HG03103 (cell line): Measurements from ENCODE around the gene FILIP1.
"Not testable (repeated sequence)": the region's sequence is repeated elsewhere in the genome, so short reads cannot be mapped to it uniquely, and the experiment has no call there.

Experiments used
- ATAC-seq: cut with Tn5 transposase; IDR thresholded peaks from one replicate; pipeline ENCODE4 v1.9.1; 2021; ENCODE audit warnings: low read depth; ENCODE audit not compliant: unreplicated experiment

FILIP1 gene

GRCh38 chr6:75422024-75422639 is 71.5 kb downstream of the FILIP1 start:
- no peak for ATAC-seq

DNA sequence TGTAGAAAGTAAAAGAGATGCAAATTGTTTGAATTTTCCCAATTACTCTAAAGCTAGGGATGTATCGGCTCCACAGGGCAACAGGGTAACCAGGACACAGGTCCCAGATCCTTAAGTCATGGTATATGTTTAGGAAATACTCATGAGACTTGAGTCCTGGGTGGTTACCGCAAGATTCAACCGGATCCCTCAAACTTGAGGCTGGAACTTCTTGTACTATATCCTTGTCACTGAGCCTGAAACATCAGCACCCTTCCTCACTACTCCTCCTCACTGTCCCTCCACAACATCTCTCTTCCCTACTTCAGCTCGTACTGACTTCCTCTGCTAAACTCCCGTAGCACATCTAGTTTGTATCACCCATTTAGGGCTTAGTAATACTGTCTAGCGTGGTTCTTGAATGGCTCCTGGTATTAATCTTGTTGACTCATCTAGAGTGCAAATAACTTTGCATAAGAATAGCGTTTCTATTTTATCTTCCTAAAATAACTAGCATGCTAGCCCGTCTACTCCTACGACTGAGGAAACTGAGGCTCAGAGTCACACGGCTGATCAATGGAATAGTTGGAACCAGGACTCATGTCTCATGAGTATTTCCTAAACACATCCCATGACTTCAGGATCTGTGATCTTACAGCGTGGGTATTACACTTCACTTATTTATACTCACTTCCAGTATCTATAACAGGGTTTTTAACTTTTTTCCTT is 72.1 kb downstream of the FILIP1 start:
- ATAC-seq: no peak

- no peak for ATAC-seq
These were observed 73.6 kb downstream of the FILIP1 start for GRCh38 chr6:75419980-75420379.

DNA sequence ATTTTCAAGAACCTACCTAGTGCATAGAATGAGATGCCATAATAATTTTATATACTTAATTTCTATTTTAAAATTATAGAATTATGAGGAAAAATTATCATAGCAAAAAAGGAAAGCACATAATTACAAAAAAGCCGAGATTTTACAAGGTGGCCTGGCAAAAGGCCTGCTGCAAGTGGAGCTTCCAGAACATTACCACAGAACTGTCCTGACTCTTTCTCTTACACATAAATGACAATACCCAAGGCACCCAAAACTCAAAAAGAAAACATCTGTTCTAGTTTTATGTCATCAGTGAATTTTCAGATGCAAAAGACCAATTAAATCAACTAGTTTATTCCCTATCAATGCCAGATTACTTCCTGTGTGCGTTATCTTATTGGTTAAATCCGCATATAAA is 74.2 kb downstream of the FILIP1 start:
- no peak for ATAC-seq

DNA sequence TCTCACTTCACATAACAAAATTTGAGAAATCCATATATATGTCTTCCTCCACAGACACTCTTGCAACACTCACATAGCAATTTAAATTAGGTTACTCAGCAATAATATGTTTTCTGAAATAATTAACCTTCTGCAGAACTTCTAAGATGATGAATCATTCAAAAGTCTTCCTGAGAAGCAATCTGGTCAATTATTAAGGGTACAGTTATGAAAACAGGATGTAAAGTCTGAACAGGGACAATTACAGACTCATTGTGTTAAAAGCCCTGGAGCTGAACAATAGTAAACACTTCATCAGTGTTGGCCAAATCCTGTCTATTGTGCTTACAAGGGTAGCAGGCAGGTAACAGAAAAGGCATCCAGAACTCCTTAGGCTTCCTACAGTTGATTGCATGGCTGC is 75.4 kb downstream of the FILIP1 start:
- ATAC-seq: no peak

DNA sequence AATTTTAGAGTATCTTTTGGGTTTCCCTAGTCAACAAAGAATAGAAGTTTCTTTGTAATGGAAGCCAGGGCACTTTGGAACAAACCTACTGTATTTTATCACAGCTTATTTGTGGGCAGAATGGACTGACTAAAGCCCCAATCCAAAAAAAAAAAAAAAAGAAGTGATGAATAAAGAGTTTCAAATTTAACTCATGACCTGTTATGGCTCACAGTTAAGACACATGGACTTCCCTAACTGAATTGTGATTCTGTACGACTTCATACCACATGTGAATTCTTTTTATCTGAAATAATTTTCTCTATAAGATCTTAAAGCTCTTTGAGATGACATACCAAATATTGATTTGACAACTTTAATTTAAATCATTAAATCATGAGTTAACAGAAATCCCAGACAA is 77.2 kb downstream of the FILIP1 start:
- no peak for ATAC-seq

DNA sequence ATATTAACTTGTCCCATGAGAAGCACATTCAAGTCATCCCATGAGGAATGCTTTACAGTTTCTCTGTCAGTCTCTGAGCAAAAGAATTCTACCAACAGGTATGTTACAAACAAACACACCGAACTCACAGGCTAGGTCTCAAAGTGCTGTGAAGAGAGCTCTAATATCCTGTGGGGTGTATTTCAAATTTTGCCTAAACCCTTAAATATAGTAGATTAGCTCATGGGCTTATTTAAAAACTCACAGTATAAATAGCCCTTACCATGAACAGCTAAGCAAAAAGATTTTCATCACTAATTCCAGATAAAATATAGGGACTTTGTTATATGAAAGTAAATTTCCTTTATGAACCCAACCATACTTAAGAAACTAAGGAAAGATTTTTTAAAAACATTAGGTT is 77.8 kb downstream of the FILIP1 start:
- ATAC-seq: no peak

DNA sequence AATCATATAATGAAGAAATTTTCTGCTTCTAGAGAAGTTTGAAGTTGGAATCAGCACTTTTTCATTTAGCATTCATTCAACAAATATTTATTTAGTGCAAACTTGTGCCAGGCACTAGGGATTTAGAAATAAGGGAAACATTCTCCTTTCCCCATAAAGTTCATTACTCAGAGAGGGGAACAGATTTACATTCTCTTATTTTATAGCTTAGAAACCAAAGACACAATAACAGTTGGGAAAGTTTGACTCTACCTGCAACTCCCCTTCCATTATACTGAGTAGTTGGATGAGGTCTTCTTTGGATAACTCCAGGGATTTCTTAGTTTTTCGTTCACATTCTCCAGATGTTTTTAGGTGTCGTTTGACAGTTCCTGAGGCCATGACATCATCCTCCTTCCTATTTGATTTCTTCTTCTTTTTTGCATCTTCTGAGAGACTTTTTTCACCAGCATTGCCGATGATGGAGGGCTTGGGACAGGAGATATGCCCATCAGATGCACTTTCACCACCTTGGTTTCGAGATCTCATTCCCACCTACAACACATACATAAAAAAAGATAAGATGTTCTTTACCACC is 79.1 kb downstream of the FILIP1 start:
- ATAC-seq: no peak

DNA sequence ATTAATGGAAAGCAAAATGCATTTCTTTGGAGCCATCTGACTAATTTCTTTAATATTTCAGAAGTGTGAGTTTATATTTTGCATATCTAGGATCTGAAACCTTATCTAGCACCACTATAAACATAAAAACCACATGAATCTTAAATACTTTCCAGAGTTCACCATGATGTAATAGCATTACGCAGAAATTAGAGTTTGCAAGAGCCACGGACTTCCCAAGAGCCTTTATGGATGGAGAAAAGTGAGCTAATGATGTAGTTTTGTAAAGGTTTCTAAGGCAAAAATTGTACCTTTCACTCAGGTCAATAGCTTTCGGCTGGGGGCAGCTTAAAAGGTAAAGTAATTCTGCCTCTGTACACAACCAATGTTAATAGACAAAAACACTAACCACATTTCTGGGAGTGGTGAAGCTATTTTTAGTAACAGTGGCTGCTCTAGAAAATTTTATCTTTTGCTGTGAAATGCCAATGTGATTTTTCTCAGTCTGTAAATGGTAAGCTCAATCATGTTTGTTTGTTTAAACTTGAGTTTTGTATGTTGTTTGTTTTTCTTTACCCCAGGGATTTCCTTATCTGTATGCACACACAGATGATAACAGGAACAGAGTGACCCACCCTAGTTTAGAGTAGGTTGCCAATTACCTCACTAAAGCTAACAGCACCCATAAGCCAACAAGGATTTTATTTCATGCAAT is 80.5 kb downstream of the FILIP1 start:
- ATAC-seq: no peak

DNA sequence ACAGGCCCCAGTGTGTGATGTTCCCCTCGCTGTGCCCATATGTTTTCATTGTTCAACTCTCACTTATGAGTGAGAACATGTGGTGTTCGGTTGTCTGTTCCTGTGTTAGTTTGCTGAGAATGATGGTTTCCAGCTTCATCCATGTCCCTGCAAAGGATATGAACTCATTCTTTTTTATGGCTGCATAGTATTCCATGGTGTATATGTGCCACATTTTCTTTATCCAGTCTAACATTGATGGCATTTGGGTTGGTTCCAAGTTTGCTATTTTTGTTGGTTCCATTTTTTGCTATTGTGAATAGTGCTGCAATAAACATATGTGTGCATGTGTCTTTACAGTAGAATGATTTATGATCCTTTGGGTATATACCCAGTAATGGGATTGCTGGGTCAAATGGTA is 83.0 kb downstream of the FILIP1 start:
- not testable (repeated sequence) for ATAC-seq

DNA sequence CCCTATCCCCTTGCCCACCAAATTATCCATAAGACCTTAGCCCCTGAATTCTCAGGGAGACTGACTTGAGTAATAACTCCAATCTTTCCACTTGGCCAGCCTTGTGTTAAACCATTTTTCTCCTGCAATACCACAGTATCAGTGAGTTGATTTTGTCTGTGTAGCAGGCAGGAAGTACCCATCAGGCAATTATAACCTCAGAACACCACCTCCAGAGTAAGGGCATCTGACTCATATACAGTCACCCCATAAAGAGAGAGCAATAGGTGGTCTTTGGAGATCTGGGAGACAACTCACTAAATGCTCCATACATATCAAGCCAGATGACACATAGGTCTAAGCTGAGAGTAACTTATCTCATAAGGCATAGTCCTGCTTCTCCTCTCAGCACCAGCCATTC is 83.7 kb downstream of the FILIP1 start:
- ATAC-seq: no peak

DNA sequence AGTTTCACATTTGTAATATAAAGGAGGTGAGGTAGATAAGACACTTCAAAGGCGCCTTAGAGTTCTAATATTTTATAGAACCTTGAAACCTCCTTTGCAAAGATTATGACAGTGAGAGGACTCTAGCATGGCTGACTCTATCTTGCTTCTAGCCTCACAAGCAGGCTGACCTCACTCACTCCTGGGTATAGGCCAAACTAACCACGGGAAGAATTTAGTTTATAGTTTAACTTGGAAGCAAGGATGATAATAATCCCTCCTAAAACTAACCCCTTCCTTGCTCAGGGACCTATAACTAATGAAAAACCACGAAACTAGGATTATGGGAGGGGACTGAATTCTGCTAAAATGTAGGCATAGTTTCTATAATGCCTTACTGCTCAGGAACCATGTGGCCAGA is 84.3 kb downstream of the FILIP1 start:
- no peak for ATAC-seq

- no peak for ATAC-seq
These were observed 90.0 kb downstream of the FILIP1 start for GRCh38 chr6:75403563-75404080.

DNA sequence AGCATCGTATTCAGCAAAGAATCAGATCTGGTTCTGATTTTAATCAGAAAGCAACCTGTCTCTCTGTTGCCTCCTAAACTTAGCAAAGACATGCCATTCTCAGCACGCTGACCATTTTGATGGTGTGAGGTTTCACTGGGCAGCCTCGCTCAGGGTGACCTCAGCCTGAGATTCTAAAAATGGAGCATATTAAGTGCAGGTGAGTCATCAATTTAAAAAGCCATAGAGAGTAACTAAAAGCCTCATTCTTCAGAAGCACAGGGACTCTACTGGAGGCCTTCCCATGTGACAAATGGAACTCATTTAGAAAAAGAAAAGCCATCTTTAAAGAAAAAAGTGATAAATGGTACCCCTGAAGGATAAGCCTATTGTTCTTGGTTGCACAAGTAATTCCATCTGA is 91.3 kb downstream of the FILIP1 start:
- no peak for ATAC-seq

DNA sequence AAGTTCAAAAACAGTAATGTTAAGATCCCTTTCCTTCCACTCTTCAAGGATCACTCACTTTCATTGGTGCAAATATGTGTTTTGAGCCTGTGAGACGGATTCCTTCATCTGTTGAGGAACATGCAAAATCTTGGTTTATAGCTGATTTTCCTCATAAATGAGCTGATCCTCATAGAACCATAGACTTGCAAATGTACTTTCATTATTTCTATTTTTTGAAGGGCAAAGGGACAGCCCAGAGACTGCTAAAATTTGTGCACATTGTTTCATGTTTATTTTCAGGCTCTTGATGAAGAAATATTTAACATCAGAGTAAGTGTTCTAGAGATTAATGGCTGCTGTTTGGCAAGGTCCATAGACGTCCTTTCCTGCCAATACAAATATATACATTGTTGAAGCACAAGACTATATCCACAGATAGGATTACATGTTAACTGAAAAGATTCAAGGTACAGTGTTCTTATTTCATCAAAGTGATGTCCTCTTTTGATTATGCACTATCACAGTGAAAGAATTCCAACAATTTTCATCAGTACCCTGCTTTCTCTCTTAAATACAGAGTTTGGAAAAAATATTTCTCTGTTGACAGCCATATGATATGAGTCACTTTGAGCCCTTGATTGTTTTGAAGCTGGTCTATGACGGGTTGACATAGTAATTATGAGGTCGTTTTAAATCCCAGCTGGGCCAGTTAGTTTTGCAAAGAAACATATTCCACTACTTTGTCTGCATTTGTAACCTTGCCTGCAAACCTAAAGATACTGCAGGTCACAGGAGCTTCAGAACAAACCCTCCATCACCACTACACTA is 95.7 kb downstream of the FILIP1 start:
- no peak for ATAC-seq

- no peak for ATAC-seq
These were observed 96.4 kb downstream of the FILIP1 start for GRCh38 chr6:75397171-75397570.

GRCh38 chr6:75396005-75396800 is 97.4 kb downstream of the FILIP1 start:
- no peak for ATAC-seq

DNA sequence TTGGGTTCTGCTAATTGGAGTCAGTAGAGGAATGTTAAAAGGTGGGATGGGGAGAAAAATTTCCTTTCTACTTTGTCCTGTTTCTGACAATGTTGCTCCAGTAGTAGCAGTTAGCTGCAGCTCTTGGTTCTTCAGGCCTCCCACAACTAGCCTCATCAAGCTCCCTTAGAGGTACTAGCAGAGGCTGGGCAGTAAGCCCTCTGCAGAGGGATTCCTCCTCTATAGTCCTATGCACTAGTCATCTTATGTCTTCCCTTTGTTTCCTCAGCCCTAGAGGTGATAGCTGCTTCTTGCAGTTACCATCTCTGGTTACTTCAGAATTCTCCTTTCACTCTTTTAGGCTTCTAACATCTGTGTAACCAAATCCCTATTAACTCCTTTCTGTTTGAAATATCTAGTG is 99.8 kb downstream of the FILIP1 start:
- no peak for ATAC-seq

GRCh38 chr6:75391276-75391675 is 102.3 kb downstream of the FILIP1 start:
- ATAC-seq: no peak
